Right forelimb (tissue), 1 donor: ENCODE results near the gene RPRD1B.
"Not testable (repeated sequence)": the region's sequence is repeated elsewhere in the genome, so short reads cannot be mapped to it uniquely, and the experiment has no call there.

Experiments used
- DNase-seq: peaks from one replicate; pipeline ENCODE4 v3.0.0-alpha.2; 2018

Gene RPRD1B

DNA sequence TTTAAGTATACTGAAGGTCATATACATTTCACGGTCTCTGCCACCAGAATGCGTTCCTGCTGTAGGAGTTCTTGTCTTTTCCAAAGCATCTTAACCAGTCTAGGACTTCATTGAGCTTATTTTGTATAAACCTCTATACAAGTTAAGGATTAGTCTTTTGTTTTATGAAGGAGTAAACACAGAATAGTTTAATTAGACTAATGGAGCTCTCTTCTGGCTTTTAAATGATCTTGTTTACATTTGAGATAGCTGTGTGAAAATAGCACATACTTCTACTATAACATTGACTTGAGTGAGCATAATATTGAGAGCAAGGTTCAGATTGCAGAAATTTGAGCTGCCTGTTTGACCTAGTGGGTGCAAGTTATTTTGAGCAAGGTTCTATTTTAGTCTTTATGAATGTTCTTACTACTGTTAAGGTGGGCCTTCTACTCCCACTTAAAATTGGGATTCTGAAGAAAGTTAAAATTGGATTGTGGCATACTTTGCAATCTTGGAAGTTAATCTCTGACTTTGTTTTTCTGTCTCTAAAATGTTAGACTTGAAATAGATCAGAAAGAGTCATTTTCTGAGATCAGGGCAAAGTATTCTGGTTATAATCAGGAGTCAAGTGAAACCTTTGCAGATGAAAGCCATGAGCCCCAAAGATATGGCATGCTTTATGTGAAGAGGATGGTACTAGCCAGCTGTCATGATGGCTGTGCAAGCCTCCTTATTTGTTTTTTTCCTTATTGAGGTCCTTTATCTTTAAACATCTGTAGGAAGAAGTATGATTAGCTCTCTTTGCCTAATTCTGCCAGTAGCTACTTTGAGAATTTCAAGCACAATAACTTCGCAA, 41.8 kb downstream of the RPRD1B start:
- no peak for DNase-seq

DNA sequence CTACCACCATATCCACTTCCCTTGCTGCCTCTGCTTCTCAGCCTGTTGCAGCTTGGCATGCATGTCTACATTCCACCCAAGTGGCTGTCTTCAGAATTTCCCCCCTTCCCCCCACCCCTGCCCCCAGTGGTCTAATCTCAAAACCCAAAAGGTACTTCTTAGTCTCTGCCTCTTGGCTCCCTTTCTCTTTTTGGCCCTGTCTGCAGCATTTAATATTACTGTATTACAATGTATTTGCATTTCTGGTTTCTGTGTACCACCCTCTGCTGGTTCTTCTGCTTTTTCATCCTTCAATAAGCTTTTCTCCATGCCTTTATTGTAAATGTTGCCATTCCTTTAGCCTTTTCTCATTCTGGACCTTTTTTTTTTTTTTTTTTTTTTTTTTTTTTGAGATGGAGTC, 43.0 kb downstream of the RPRD1B start:
- DNase-seq, result no peak

DNA sequence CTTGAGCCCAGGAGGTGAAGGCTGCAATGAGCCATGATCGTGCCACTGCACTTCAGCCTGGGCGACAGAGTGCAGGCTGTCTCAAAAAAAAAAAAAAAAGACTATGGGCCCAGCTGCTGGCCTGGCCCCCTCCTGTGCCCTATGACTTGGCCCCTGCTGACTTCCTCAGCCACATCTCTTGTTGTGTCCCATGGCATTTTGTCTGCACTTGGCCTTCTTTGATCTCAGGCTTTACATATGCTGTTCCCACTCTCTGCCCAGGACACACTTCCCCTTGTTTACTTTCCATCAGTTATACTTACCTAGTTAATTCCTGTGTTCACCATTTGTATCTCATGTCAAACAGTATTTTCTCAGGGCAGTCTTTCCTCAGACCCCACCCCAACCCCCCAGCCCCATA, 44.5 kb downstream of the RPRD1B start:
- DNase-seq, result no peak

DNA sequence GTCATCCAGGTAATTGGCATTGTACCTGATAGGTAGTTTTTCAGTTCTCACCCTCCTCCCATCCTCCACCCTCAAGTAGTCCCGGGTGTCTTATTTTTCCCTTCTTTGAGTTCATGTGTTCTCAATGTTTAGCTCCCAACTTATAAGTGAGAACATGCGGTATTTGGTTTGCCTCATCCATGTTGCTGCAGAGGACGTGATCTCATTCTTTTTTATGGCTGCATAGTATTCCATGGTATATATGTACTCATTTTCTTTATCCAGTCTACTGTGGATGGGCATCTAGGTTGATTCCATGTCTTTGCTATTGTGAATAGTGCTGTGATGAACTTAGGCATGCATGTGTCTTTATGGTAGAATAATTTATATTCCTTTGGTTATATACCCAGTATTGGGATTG, 45.8 kb downstream of the RPRD1B start:
- no peak for DNase-seq

DNA sequence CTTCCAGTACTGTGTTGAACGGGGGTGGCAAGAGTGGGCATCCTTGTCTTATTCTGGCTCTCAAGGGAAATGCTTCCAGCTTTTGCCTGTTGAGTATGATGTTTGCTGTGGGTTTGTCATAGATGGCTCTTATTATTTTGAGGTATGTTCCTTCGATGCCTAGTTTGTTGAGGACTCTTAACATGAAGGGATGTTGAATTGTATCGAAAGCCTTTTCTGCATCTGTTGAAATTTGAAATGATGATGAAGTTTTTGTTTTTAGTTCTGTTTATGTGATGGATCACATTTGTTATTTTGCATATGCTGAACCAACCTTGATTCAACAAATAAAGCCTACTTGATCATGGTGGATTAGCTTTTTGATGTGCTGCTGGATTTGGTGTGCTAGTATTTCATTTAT, 48.0 kb downstream of the RPRD1B start:
- no peak for DNase-seq

DNA sequence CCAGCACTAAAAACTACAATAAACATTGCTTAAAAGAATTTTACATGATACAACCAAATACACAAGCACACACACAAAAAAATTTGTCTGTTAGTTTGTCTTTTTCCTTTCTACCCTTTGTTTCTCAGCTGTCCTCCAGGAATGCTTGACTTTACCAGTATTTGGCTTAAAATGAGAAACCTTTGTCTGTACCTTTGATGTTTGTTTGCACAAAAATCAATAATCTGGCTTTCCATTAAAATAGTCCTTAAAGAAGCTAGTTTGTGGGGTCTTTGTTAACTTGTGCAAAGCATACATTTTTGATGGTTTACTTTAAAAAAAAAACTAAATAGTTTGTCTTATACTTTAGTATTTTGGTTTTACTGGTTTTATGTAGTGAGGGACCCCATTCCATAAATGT, 49.3 kb downstream of the RPRD1B start:
- DNase-seq, result no peak

DNA sequence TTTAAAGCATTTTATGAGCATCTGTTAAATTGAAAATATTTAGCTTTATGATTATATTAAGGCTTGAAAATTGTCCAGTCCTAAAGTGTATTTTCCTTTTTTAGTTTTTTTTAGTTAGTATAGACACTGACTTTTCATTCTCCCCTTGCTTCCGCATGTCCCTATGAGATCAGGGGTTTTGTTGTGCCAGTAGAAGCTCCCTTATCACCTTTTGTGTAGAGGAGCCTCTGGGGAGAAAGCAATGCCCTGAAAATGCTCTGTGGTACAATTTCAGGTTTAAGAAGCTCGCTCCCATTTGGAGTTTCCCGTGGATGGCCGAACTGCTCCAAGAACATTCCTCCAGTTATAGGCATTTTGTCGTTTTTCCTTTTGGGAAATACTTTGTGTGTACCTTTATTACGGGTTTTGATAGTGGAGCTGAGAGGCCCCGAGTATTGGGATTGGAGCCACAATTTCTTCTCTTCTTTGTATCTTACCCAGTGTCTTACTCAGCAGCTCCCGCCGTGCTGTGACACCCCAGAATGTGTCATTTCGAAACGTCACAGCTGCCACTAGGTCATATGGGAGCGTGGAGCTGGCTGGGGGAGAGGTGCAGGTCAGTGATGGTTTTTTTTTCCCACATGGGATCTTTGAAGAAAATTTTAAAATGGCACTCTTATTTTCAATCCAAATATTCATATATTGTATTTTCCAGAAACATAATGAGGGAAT, 49.9 kb downstream of the RPRD1B start:
- DNase-seq, result no peak

DNA sequence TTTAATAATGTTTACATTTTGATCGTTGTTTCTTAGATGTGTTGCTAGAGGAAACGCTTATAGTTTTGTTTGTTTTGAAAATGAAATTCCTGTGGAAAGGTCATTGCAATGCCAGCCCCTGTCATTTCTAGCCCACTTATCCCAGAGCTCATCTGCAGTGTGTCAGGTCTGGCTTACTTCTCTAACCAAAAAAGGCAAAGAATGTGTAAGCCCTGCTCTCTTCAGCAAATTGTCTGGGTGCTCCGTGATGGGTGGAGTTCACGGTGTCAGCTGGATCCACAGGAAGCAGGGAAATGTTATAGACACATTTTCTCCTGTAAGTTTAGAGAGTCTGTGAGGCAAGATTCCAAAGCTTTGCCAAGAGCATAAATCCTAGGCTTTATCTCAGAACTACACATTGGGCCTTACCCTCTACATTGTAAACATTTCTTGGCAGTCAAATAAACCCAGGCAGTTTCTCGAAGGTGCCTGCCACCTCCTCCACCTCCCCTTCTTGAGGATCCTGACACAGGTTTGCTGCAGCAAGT, 50.9 kb downstream of the RPRD1B start:
- no peak for DNase-seq

DNA sequence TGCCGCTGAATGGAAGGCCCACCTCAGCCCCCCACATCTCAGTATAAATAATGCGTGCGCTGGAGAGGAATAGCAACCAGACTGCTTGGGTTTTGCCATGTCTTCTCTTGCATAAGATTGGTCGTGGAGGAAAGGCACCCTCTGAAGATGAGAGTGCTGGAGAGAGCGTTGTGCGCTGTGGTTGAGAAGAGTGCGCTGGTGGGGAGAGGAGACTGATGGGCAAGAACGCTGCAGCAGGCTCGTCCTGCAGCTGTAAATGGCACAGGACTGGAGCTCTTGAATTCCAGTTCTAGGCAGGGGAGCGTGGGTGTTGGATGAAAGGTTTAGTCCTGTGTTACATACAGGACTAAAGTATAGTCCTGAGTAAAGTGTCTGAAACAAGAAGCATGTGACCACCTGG, 51.5 kb downstream of the RPRD1B start:
- no peak for DNase-seq

DNA sequence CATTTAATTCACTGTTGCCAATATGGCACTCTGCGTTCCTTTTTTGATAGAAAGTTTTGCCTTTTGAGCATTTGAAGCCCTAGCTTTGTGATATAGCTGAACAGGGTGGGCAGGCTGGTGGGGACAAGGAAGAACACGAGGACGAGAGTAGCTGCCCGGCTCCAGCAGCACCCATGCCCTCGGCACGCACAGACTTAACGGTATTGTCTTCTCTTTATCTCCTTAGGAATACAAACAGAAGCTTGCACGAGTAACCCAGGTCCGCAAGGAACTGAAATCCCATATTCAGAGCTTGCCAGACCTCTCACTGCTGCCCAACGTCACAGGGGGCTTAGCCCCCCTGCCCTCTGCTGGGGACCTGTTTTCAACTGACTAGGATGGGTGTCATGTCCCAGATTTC, 56.0 kb downstream of the RPRD1B start:
- no peak for DNase-seq

DNA sequence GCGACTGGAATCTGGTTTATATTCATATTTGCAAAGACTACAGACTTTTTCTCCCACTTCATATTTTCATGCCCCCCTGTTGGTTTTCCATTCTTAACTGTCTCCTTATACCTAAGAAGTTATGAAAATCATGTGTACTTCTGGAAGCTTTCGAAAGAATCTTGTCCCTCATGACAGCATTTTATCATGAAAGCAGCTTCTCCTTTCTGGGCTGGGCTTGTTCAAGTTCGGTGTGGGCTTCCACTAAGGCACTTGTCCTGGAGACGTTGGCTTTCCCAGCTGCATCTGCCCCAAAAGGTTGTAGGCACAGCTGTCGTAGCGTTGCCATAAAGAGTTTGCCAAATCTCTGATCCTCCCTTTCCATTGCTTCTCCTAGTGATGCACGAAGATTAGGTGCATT, 56.5 kb downstream of the RPRD1B start:
- DNase-seq, result no peak

DNA sequence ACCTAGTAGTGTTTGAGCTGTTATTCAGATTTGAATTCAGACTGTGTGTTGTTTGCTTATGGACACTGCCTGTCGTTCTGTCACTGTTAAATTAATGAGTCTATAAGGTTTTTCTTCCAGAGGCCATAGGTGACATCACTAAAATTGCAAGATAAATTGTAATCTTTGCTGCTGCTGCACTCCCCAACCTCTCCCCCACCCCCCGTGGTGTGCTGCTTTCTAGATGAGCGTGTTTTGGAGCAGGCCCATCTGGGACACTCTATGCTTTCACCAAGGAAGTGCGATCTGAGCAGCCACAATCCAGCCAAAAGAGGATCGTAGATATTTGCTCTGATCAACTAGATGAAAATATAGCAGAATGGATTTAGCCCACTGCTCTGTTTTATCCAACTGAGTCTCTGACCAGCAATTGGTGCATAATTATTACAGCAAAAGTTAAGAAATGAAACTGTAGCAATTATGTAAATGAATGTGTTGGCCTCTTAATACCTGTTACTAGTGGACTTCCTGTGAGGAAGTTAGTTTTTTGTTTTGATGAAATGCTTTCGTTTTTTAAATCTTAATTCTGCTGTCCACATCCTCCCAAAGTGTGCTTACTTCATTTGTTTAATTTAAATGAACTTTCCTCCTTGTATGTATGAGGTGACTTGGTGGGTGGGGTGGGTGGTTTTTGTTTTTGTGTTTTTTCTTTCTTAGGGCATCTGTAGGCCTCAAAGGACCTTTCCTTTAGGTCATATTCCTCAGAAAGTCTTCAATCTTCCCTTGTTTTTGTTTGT, 58.1 kb downstream of the RPRD1B start:
- DNase-seq, result no peak

DNA sequence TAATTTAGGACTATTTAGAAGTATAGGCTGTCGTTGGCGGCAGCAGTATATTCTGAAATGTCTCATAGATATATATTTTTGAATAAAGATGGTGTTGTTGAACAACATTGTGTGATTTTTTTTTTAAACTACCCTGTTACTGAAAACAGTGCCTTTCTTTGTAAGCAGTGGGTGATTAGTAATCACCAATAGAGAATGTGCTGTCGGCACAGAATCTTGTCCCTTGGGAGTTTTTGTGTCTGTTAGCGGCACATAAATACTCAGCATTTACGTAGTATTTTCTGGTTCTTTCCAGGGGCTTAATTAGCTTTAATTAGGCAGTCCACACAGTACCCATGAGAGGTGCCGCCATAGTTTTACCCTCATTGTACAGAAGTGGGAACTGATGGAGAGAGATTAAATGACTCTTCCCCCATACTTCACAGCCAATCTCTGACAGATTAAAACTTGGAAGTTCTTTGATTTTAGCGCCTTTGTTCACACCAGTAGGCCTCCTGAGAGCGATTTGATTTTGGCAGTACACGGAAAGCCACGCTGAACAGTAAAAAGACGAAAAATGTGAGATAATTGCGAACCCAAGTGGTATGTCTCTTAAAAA, 58.8 kb downstream of the RPRD1B start:
- no peak for DNase-seq

DNA sequence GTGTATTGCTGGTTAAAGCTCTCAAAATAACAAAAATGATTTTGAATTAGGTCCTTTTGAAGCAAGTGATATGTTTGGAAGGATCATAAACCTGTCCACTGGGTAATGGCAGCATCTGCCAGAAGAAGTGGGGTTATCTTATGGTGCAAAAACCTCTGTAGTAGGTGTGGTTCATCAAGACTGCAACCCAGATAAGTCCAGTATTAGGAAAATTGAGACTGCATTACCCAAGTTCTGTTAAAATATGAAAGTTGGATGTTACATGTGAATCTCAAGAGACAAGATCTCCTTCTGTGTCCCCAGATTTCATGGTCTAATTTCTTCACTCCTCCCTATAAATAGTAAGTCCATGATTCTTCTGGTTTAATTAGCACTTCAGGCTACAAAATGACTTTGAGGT, 59.4 kb downstream of the RPRD1B start:
- no peak for DNase-seq

DNA sequence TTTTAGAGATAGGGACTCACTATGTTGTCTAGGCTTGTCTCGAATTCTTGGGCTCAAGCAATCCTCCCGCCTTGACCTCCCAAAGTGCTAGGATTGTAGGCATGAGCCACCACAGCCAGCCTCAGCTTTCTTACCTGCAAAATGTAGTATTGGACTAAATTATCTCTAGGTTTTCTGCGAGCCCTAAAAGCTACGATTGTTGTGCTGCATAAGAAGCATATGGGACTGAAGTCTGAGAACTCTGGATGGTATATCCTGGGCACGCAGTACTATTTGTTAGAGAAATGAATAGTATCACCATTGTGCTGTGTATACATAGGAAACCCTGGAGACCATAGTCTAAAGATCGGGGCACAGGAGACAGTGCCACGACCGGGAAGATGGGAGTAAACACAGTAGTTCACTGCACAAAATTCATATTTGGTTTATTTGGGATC, 60.1 kb downstream of the RPRD1B start:
- DNase-seq, result no peak

DNA sequence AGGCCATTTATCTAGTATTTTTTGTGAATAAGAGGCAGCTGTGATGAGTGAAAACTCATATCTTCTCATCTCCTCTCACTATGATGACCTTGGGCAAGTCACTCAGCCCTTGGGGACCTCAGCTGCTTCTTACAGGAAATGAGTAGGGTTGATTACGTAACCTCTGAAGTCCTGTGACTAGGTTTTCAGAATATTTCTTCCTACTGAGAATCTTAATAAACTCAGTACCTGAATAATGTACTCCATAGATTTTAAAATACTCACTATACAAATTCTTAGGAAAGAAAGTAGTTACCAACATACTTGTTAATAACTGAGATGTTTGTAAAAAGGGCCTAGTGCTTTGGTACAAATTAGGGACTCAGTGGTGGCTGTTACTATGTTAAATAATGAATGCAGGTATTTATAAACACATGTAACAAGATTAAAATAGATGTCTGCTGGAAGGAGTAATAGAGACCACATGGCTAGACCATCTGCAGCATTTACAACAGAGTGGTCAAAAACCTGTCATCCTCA, 60.9 kb downstream of the RPRD1B start:
- DNase-seq, result no peak

DNA sequence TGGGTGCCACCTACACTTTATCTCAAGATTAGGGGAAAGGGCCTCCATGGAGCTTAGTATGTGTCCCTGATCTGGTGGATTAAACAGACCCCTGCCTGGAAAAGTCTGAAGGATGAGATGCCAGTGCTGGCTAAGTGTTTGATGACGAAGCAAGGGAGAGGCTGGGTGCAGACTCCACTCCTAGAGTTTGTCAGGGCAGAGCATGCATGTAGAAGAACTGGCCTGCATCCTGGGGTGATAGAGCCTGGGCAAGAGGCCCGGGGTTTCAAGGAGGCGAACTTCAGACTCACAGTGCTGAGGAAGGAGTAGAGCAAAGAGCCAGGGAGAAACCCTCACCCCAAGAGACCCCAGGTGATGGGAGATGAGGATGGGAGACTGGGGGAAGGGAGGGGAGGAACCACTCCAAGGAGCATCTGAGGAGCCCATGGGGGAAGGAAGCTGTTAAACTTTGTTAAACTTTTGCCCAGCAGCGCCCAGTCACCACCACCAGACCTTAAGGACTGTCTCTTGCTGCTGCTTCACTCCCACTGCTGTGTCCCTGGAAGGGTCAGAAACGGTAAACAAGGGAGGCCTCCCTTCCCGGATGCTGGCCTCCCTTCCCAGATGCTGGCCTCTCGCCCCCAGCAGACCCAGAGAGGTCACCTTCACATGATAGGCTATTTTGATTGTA, 61.6 kb downstream of the RPRD1B start:
- no peak for DNase-seq

DNA sequence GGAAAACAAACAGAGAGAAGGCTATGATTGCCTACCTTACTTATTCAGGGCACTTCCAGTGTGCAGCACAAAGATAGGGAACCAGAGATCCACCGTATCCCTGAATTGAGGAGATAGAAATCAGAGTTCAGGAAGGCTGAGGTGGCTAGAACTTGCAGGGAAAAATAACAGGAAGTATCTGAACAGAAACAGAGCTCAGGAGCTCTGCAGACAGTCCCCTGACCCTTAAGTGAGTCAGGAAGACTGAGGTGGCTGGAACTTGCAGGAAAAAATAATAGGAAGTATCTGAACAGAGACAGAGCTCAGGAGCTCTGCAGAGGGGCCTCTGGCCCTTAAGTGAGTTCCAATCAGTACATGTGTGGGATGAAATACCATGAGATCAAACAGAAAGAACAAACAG, 65.4 kb downstream of the RPRD1B start:
- DNase-seq, result no peak

DNA sequence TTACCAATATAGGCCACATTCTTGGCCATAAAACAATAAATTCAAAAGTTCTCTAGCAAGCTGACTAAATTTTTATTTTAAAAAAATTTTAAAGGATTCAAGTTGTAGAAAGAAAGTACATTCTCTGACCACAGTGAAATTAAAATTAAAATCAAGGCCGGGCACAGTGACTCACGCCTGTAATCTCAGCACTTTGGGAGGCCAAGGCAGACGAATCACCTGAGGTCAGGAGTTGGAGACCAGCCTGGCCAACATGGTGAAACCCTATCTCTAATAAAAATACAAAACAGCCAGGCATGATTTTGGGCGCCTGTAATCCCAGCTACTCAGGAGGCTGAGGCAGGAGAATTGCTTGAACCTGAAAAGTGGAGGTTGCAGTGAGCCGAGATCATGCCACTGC, 68.7 kb downstream of the RPRD1B start:
- not testable (repeated sequence) for DNase-seq

DNA sequence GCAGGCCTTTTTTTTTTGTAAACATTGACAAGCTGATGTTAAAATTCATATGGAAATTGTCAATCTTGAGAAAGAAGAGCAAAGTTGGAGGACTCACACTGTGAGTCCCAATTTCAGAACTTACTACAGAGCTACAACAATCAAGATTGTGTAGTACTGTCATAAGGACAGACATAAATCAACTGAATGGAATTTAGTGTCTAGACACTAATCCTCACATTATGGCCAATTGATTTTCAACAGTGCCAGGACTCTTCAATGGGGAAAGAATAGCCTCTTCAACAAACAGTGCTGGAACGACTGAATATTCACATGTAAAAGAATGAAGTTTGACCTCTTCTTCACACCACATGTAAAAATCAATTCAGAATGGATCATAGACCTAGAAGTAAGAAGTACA, 70.7 kb downstream of the RPRD1B start:
- DNase-seq, result no peak

DNA sequence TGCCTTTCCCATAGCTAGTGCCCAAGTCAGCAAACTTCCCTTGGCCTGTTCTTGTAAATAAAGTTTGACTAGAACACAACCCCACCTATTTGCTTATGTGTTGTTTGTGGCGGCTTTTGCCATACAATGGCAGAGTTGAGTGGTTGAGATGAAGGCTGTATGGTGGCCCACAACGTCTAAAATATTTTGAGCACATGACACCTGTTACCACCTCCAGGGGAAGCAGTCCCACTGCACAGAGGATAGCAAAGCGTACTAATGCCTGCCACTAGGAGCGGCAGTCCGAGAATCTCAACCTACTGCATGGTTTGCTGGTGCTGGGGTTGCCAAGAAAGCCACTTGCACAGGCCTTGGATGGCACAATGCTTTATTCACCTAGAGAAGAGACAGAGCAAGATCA, 72.9 kb downstream of the RPRD1B start:
- no peak for DNase-seq

DNA sequence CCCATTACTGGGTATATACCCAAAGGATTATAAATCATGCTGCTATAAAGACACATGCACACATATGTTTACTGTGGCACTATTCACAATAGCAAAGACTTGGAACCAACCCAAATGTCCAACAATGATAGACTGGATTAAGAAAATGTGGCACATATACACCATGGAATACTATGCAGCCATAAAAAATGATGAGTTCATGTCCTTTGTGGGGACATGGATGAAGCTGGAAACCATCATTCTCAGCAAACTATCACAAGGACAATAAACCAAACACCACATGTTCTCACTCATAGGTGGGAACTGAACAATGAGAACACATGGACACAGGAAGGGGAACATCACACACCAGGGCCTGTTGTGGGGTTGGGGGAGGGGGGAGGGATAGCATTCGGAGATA, 73.8 kb downstream of the RPRD1B start:
- not testable (repeated sequence) for DNase-seq
